Natural killer cell (primary cell): ENCODE measurements around the gene TXLNG. TPM values are rescaled to one million over a fixed set of nuclear protein-coding genes. Genes with fewer than 3 reads are reported as not detected.

ENCODE experiments used
- ATAC-seq, 3 donors: fragments of 150-1000 bp in 2 of 3; fragments of 200-7000 bp in 1 of 3; cut with Tn5 transposase; 1 replicate in 1 of 3; 2 replicates in 2 of 3; pipeline ENCODE4 v1.10.0; 2021; ENCODE audit warnings: mild to moderate bottlenecking in 2 of 3, moderate library complexity in 2 of 3
- DNase-seq, 2 donors: peaks; one replicate each; pipeline versions ENCODE4 v3.0.0 to v3.0.0-alpha.2; 2013 to 2021; ENCODE audit warnings: mixed read lengths in 1 of 2
- H3K27ac ChIP-seq: one replicate; pipeline ENCODE4 v1.5.1; 2013; ENCODE audit warnings: mild to moderate bottlenecking, low read length
- H3K27me3 ChIP-seq: one replicate; pipeline ENCODE4 v1.6.1; 2013; ENCODE audit warnings: low read length; ENCODE audit not compliant: control insufficient read depth, insufficient read depth
- H3K36me3 ChIP-seq: one replicate; pipeline ENCODE4 v1.6.1; 2013; ENCODE audit warnings: low read length; ENCODE audit not compliant: control insufficient read depth, insufficient read depth
- H3K4me1 ChIP-seq: one replicate; pipeline ENCODE4 v1.6.1; 2013; ENCODE audit warnings: low read length; ENCODE audit not compliant: control insufficient read depth, insufficient read depth
- H3K4me3 ChIP-seq: one replicate; pipeline ENCODE4 v1.5.1; 2013; ENCODE audit warnings: low read length
- H3K9me3 ChIP-seq: one replicate; pipeline ENCODE4 v1.6.1; 2013; ENCODE audit warnings: low read length; ENCODE audit not compliant: control insufficient read depth, insufficient read depth
- H3K27ac Mint-ChIP-seq, 2 donors: one replicate each; pipeline ENCODE4 v1.8.0; 2022; ENCODE audit warnings: mild to moderate bottlenecking in 2 of 2, mixed read lengths in 2 of 2, moderate library complexity in 1 of 2
- H3K27me3 Mint-ChIP-seq, 2 donors: one replicate each; pipeline ENCODE4 v1.8.0; 2022; ENCODE audit warnings: low read depth in 2 of 2, mixed read lengths in 2 of 2
- H3K36me3 Mint-ChIP-seq: one replicate; pipeline ENCODE4 v1.8.0; 2022; ENCODE audit warnings: mixed read lengths
- H3K4me1 Mint-ChIP-seq, 2 donors: one replicate each; pipeline ENCODE4 v1.8.0; 2022; ENCODE audit warnings: mixed read lengths in 2 of 2
- H3K4me3 Mint-ChIP-seq: one replicate; pipeline ENCODE4 v1.8.0; 2022; ENCODE audit warnings: mild to moderate bottlenecking, moderate library complexity, mixed read lengths
- H3K9me3 Mint-ChIP-seq, 2 donors: one replicate each; pipeline ENCODE4 v1.8.0; 2022; ENCODE audit warnings: mixed read lengths in 2 of 2
- CTCF ChIP-seq: fragments of 200-600 bp; IDR thresholded peaks from one replicate; pipeline ENCODE4 v1.8.0; 2022; ENCODE audit warnings: antibody characterized with exemption
- WGBS: methylation state at CpG from one replicate; pipeline ENCODE4 v1.1.7; 2013; ENCODE audit warnings: missing lambda C conversion rate; ENCODE audit not compliant: insufficient coverage; 5-methylcytosine and 5-hydroxymethylcytosine counted together
- intact Hi-C: fragments of 100-400 bp; cut with micrococcal nuclease; formaldehyde crosslinking; loops from one replicate; pipeline ENCODE4 v1.14.2; 2022
- total RNA-seq, 4 donors: library from RNA; stranded (reverse); fragments of 120-200 nt in 1 of 4; gene quantifications; one replicate each; pipeline versions ENCODE4 v1.2.3 to v1.2.4, GENCODE V29; 2013 to 2022

The TXLNG gene
- total RNA-seq, 3 donors from 2014 or later (not counting 1 experiment from before 2014, with no cell fraction given), result 8.1 to 16.9 (median 9.9) TPM

- no peak for ATAC-seq
- H3K27ac ChIP-seq, result no peak overlapping the region
- Mint-ChIP-seq H3K4me1 (no peaks in the 10 kb centered on the region), H3K27ac (no peak overlapping the region), H3K27me3 (no peaks in the 10 kb centered on the region), H3K9me3 (no peaks in the 10 kb centered on the region), H3K4me3 (no peak overlapping the region), H3K36me3 (peaks cover 48% of the 10 kb centered on the region)
- whole genome bisulfite sequencing, result no CpG with 5 or more reads among the region's 2 CpGs
- H3K27me3 ChIP-seq, result no peaks in the 10 kb centered on the region
- no peak for TF ChIP-seq CTCF
- H3K4me3 ChIP-seq, result no peak overlapping the region
- intact Hi-C loops, result no loop called here
- no peaks in the 10 kb centered on the region for H3K4me1 ChIP-seq
- H3K9me3 ChIP-seq, result no peaks in the 10 kb centered on the region
- no peak for DNase-seq
- H3K36me3 ChIP-seq, result peaks cover 40% of the 10 kb centered on the region
Measured at GRCh38 chrX:16845686-16846085, 59.4 kb downstream of the TXLNG start.

DNA sequence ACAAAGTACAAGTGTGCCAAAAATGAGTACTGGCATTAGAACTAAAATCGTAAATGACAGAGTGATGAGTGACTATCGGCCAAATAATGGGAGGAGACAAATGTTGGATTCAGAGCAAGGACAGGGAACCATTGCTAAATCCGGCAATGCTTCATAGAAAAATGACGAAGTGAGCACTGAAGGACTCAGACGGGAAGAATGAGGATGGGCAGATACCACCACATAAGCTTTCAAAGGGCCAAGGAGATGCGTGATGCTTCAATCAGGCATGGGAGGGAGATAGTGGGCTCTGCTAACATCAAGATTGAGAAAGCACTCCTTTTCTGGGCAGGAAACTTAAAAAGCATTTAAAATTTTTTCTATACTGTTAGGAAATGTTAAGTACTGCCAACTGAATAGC is 62.3 kb downstream of the TXLNG start:
- H3K4me3 ChIP-seq, result no peak overlapping the region
- Mint-ChIP-seq H3K27me3 (no peaks in the 10 kb centered on the region), H3K9me3 (no peaks in the 10 kb centered on the region), H3K36me3 (peaks cover 53% of the 10 kb centered on the region), H3K27ac (no peak overlapping the region), H3K4me1 (no peaks in the 10 kb centered on the region), H3K4me3 (no peak overlapping the region)
- no peak for DNase-seq
- 76% methylated on average over 5 of the region's 6 CpGs for WGBS
- ATAC-seq, result no peak
- peaks cover 33% of the 10 kb centered on the region for H3K36me3 ChIP-seq
- TF ChIP-seq CTCF, result no peak
- no peaks in the 10 kb centered on the region for H3K4me1 ChIP-seq
- intact Hi-C loops, result no loop called here
- H3K27me3 ChIP-seq, result no peaks in the 10 kb centered on the region
- no peaks in the 10 kb centered on the region for H3K9me3 ChIP-seq
- no peak overlapping the region for H3K27ac ChIP-seq

DNA sequence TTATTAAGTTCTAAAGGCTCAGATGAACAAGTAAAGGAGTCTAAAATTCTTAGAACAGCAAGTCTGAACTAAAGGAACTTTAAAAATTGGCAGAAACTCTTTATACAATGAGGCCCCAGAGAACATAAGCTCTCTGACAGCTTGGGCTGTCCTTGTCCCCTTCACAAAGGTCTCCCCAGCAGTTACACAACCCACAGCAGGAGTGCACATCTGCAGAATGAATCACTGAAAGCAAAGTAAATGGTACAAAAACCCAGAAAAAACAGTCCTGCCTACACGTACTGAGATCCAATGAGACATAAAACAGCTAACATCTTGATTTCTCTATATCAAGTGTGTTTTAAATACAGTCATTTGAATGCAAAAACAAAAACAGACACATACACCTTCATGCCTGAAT is 65.2 kb downstream of the TXLNG start:
- Mint-ChIP-seq H3K27ac (no peak overlapping the region), H3K36me3 (peaks cover 47% of the 10 kb centered on the region)
- H3K9me3 ChIP-seq, result no peaks in the 10 kb centered on the region

More for the DNA sequence above, 65.2 kb downstream of the TXLNG start:
- Histone ChIP-seq H3K27ac (no peak overlapping the region), H3K27me3 (no peaks in the 10 kb centered on the region), H3K36me3 (peaks cover 24% of the 10 kb centered on the region), H3K4me3 (no peak overlapping the region), H3K4me1 (no peaks in the 10 kb centered on the region)
- no peaks in the 10 kb centered on the region for H3K27me3 Mint-ChIP-seq
- TF ChIP-seq CTCF, result no peak
- intact Hi-C loops, result no loop called here
- H3K9me3 Mint-ChIP-seq, result no peaks in the 10 kb centered on the region
- no peak overlapping the region for H3K4me3 Mint-ChIP-seq
- no peaks in the 10 kb centered on the region for H3K4me1 Mint-ChIP-seq
- WGBS, result no CpG with 5 or more reads among the region's 1 CpG
- DNase-seq (no peak), ATAC-seq (no peak)
